Body of pancreas (tissue), 4 donors: ENCODE results near the gene CMSS1. TPM values are rescaled to one million over a fixed set of nuclear protein-coding genes. Genes with fewer than 3 reads are reported as not detected.

Experiments used
- ATAC-seq: fragments of 150-250 bp; one replicate; pipeline ENCODE4 v1.9.1; 2016
- DNase-seq, 4 donors: peaks; one replicate each; pipeline ENCODE4 v3.0.0-alpha.2; 2019
- H3K27ac ChIP-seq, 4 donors: fragments of 200-600 bp; sonication (generic); 1 replicate in 3 of 4; 2 replicates in 1 of 4; pipeline versions ENCODE4 v1.5.1 to v1.6.1; 2016 to 2019; ENCODE audit warnings: mild to moderate bottlenecking in 1 of 4, mixed read lengths in 1 of 4, moderate library complexity in 1 of 4
- H3K27me3 ChIP-seq, 2 donors: fragments of 200-600 bp; sonication (generic); one replicate each; pipeline ENCODE4 v1.6.0; 2016; ENCODE audit warnings: mild to moderate bottlenecking in 1 of 2
- H3K36me3 ChIP-seq, 2 donors: fragments of 200-600 bp; sonication (generic); replicated peaks in 1 of 2; 2 replicates each; pipeline ENCODE4 v1.5.1; 2016; ENCODE audit warnings: low read depth in 2 of 2; ENCODE audit not compliant: insufficient read depth in 1 of 2
- H3K4me1 ChIP-seq: fragments of 200-600 bp; sonication (generic); one replicate; pipeline ENCODE4 v1.6.0; 2016
- H3K4me3 ChIP-seq, 2 donors: fragments of 200-600 bp; sonication (generic); 1 replicate in 1 of 2; 2 replicates in 1 of 2; pipeline ENCODE4 v1.5.1; 2016 to 2019
- H3K9me3 ChIP-seq, 3 donors: fragments of 200-600 bp; sonication (generic); 1 replicate in 2 of 3; 2 replicates in 1 of 3; pipeline ENCODE4 v1.5.1; 2016
- CTCF ChIP-seq, 7 experiments: fragments of 450-650 bp in 4 of 7; fragments of 200-600 bp in 3 of 7; sonication (generic) in 3 of 7; IDR thresholded peaks; one replicate each; pipeline ENCODE4 v1.5.1; 2016 to 2019; ENCODE audit warnings: antibody characterized with exemption in 7 of 7
- POLR2A ChIP-seq, 3 donors: fragments of 450-650 bp; IDR thresholded peaks; one replicate each; pipeline ENCODE4 v1.6.1; 2016; ENCODE audit warnings: antibody characterized with exemption in 3 of 3, mild to moderate bottlenecking in 2 of 3
- WGBS, 2 donors: methylation state at CpG; one replicate each; pipeline ENCODE4 v1.1.5; 2017; 5-methylcytosine and 5-hydroxymethylcytosine counted together
- intact Hi-C: fragments of 100-400 bp; cut with DNase I; formaldehyde crosslinking; loops from one replicate; pipeline ENCODE4 v1.15.1; 2023
- total RNA-seq, 2 donors: library from RNA; depleted of rRNA; stranded (reverse); fragments of >200 nt; gene quantifications; one replicate each; pipeline ENCODE4 v1.1.0, GENCODE V29; 2016

Gene CMSS1
- total RNA-seq, 2 donors from 2014 or later: 3.9 to 21.4 TPM

DNA sequence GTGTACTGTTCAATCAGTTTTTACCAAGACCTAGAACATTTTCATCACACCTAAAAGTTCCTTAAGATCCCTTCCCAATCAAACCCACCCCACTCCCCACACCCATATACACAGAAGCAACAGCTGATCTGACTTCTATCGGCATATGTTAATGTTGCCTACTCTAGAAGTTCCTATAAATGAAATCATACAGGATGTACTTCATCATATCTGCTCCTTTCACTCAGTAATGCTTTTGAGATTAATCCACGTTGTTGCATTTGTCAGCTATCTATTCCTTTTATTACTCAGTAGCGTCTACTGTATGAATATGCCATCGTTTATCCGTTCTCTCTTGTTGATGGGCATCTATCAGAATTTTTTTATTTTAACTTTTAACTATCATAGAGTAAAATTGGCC is 310.9 kb downstream of the CMSS1 start:
- Histone ChIP-seq H3K9me3 (no peaks in the 10 kb centered on the region), H3K4me1 (no peaks in the 10 kb centered on the region), H3K36me3 (no peaks in the 10 kb centered on the region), H3K27ac (no peak overlapping the region), H3K27me3 (no peaks in the 10 kb centered on the region), H3K4me3 (no peak overlapping the region)
- intact Hi-C loops: no loop called here
- no peak for ATAC-seq
- no peak for DNase-seq
- 91% methylated on average over 5 of the region's 5 CpGs for WGBS, 2 donors
- no peak for TF ChIP-seq POLR2A (IDR thresholded peaks at IDR 0.05)
- no peak for TF ChIP-seq CTCF (IDR thresholded peaks at IDR 0.05)

DNA sequence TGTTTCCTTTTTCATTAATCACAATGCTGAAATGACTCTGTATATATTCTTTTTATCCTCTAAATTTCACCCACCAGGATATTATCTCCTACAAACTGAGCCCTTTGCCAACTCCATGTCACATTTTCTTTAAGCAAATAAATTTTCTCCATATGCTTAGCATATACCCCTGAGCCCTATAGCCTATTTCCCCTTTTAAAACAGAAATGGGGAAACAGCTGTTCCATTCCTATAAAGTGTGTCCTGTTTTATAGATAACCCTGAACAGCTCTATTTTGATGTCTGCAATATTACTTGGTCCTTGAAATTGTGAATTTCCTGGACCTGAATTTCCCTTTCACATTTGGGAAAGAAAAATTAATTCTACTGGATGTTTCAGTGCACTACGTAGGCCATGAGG is 312.3 kb downstream of the CMSS1 start:
- Histone ChIP-seq H3K9me3 (no peaks in the 10 kb centered on the region), H3K36me3 (no peaks in the 10 kb centered on the region), H3K27ac (no peak overlapping the region), H3K4me3 (no peak overlapping the region), H3K4me1 (no peaks in the 10 kb centered on the region), H3K27me3 (no peaks in the 10 kb centered on the region)
- DNase-seq: no peak
- TF ChIP-seq POLR2A (IDR thresholded peaks at IDR 0.05) (no peak), CTCF (IDR thresholded peaks at IDR 0.05) (no peak)
- intact Hi-C loops: no loop called here
- WGBS, 2 donors: 69 to 97% methylated on average over 1 of the region's 1 CpG
- no peak for ATAC-seq

- DNase-seq (no peak), ATAC-seq (no peak)
- 76 to 93% methylated on average over 6 of the region's 6 CpGs for WGBS, 2 donors
- no peaks in the 10 kb centered on the region for H3K4me1 ChIP-seq
- TF ChIP-seq POLR2A (IDR thresholded peaks at IDR 0.05) (no peak), CTCF (IDR thresholded peaks at IDR 0.05) (no peak)
- H3K27ac ChIP-seq: no peak overlapping the region
- no peaks in the 10 kb centered on the region for H3K36me3 ChIP-seq
- H3K9me3 ChIP-seq: no peaks in the 10 kb centered on the region
- H3K27me3 ChIP-seq: no peaks in the 10 kb centered on the region
- intact Hi-C loops: no loop called here
- no peak overlapping the region for H3K4me3 ChIP-seq
Measured at GRCh38 chr3:100131241-100131640, 313.6 kb downstream of the CMSS1 start.

DNA sequence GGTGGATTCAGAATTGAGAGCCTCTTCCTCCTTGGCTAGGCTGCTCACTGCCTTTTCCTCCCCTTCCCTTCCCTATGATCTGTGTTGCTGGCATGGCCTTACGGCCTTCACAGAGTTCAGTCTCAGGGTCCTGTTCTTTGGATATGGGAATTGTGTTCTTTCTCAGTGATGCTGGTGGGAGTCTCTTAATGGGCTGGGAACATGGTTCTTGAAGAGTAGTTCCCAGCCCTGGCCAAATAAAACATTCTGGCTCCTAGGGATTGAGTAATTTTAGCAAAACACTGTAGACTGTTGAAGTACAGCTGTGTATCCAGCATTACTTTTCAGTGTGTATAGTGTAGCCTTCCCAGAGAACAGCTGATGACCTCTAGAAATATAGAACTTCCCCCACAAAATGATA is 319.3 kb downstream of the CMSS1 start:
- DNase-seq: no peak

More for the DNA sequence above, 319.3 kb downstream of the CMSS1 start:
- H3K36me3 ChIP-seq: no peaks in the 10 kb centered on the region
- no peaks in the 10 kb centered on the region for H3K4me1 ChIP-seq
- H3K9me3 ChIP-seq: no peaks in the 10 kb centered on the region
- 78 to 90% methylated on average over 1 of the region's 1 CpG for WGBS, 2 donors
- ATAC-seq: no peak
- intact Hi-C loops: no loop called here
- H3K27ac ChIP-seq: no peak overlapping the region
- TF ChIP-seq CTCF (IDR thresholded peaks at IDR 0.05) (no peak), POLR2A (IDR thresholded peaks at IDR 0.05) (no peak)
- H3K27me3 ChIP-seq: no peaks in the 10 kb centered on the region
- H3K4me3 ChIP-seq: no peak overlapping the region
